HG03108 (cell line): ENCODE data around the gene STXBP5L.
A peak's percentile ranks its signal among the peaks of the same experiment; 100 is the strongest.
"Not testable (repeated sequence)": the region's sequence is repeated elsewhere in the genome, so short reads cannot be mapped to it uniquely, and the experiment has no call there.

Experiments used
- ATAC-seq: cut with Tn5 transposase; IDR thresholded peaks from one replicate; pipeline ENCODE4 v1.9.1; 2021; ENCODE audit warnings: moderate library complexity; ENCODE audit not compliant: unreplicated experiment

Gene STXBP5L

GRCh38 chr3:120908030-120908794 lies at the start of gene STXBP5L:
Gene STXBP5L, plus strand, starts transcription at chr3:120908205. Its CDS starts 1,374 bp downstream, at chr3:120909579.
- peak; percentile 83 for ATAC-seq

GRCh38 chr3:120858521-120858920 lies 49.5 kb upstream of the STXBP5L start:
- no peak for ATAC-seq

GRCh38 chr3:120864541-120864940 lies 43.5 kb upstream of the STXBP5L start:
- ATAC-seq = no peak

- no peak for ATAC-seq
Observed at GRCh38 chr3:120875507-120875906, 32.5 kb upstream of the STXBP5L start.

- ATAC-seq = no peak
Observed at GRCh38 chr3:120875989-120876388, 32.0 kb upstream of the STXBP5L start.

- no peak for ATAC-seq
Observed at GRCh38 chr3:120879411-120879810, 28.6 kb upstream of the STXBP5L start.

GRCh38 chr3:120892921-120893320 lies 15.1 kb upstream of the STXBP5L start:
- no peak for ATAC-seq

GRCh38 chr3:120894316-120895057 lies 13.5 kb upstream of the STXBP5L start:
- ATAC-seq = no peak

- ATAC-seq = not testable (repeated sequence)
Observed at GRCh38 chr3:120901716-120902115, 6.3 kb upstream of the STXBP5L start.

GRCh38 chr3:120903221-120903620 lies 4.8 kb upstream of the STXBP5L start:
- no peak for ATAC-seq

- ATAC-seq = no peak
Observed at GRCh38 chr3:120907659-120908029, 361 bp upstream of the STXBP5L start.

- no peak for ATAC-seq
Observed at GRCh38 chr3:120908795-120909601, 993 bp downstream of the STXBP5L start.

GRCh38 chr3:120909602-120909878 lies 1.5 kb downstream of the STXBP5L start:
- ATAC-seq = no peak

- ATAC-seq = no peak
Observed at GRCh38 chr3:120926146-120926545, 18.1 kb downstream of the STXBP5L start.

- no peak for ATAC-seq
Observed at GRCh38 chr3:120928991-120929390, 21.0 kb downstream of the STXBP5L start.

GRCh38 chr3:120931593-120931992 lies 23.6 kb downstream of the STXBP5L start:
- no peak for ATAC-seq

GRCh38 chr3:120956143-120956542 lies 48.1 kb downstream of the STXBP5L start:
- ATAC-seq = no peak

- no peak for ATAC-seq
Observed at GRCh38 chr3:120982608-120983320, 74.8 kb downstream of the STXBP5L start.

GRCh38 chr3:120983321-120983665 lies 75.3 kb downstream of the STXBP5L start:
- ATAC-seq = no peak

GRCh38 chr3:120983841-120984240 lies 75.8 kb downstream of the STXBP5L start:
- ATAC-seq = no peak

GRCh38 chr3:120985242-120985641 lies 77.2 kb downstream of the STXBP5L start:
- ATAC-seq = no peak
